Fibroblast of peridontal ligament (primary cell): ENCODE data around the gene CRISPLD2.

Source experiments
- DNase-seq: peaks from one replicate; pipeline ENCODE4 v3.0.0-alpha.2; 2010; ENCODE audit errors: extremely low read depth

CRISPLD2 gene

DNA sequence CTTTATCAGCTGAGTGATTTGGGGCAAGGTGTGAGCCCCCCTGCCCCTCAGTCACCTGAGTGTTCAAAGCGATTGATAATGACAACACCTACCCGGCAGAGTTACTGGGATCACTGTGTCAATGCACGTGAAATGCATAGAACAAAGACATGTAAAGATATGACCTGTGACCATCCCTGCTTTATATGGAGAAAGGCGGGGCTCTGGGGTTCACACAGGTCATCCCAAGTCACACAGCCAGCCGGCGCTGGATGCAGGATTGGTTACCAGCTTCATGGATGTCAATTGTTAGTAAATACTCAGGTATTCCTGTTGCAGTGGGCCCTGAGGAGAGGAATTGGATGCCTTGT, 64.4 kb downstream of the CRISPLD2 start:
- DNase-seq, result no peak

DNA sequence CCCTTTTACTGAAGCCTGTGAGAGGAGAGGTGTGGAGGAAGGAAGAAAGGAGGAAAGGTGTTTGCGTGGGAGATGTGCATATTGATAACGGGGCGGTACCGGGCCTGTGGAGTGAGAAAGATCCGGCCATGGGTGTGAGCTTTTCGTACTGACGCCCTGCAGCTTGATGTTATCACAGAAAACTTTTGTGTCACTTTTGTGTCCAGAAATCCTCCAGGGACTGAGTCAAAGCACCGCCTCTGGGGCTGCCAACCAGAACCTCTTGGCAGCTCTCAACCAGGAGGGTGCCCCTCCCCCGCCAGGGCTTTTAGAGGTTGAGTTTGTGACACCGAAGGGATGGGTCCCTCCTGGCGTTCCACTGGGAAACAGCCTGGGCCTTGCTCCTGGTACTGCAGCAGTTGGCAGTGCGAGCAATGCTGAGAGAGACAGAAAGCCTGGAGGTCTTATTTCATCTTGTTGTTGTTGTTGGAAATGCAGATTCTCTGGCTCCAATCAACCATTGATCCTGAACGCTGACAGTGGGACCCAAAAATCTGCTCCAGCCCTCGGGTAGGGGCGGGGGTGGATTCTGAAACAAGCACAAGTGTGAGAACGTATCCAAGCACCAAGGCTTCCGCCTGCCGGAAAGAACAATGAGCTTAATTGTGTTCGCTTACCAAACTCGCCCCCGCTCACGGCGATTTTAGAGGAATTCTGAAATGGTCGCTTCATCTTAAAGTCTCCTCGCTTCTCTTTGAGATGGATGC, 65.0 kb downstream of the CRISPLD2 start:
- peak; percentile 34 for DNase-seq

DNA sequence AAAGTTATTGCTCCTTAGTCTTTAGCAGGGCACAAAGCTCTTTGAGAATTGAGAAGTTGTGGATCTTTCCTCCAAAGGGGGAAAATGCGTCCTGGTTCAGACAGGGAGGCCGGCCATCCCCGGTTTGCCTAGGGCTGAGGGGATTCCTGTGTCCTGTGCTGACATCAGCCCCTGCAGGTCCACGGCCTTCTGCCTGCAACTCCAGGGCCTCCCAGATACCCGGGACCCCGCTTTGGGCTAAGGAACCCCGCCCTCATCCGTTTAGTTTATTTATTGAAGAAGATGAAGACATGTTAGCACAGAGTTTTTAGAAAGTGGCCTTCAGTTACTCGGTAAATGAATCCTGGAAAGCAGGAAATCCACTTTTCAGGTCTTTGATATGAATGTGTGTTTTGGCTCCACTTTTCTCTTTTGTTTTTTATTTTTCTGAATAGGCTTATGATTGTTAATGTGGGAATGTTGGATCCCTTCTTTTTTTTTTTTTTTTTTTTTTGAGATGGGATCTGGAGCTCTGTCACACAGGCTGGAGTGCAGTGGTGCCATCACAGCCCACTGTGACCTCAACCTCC, 65.6 kb downstream of the CRISPLD2 start:
- peak; percentile 15 for DNase-seq

DNA sequence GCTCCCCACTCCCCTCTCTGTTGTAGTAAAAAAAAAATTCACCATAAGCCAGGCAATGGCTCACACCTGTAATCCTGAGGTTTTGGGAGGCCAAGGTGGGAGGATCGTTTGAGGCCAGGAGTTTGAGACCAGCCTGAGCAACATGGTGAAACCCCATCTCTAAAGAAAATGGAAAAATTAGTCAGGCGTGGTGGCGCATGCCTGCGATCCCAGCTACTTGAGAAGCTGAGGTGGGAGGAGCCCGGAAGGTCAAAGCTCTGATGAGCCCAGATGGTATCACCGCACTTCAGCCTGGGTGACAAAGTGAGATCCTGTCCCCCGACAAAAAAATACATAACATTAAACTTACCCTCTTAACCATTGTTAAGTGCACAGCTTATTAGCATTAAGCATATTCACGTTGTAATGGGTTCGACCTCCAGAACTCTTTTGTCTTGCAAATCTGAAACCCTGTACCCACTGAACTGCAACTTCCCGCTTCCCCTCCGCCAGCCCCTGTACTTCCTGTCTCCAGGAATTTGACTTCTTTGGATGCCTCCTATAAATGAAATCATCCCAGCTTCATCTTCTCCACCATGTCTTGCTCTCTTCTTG, 66.8 kb downstream of the CRISPLD2 start:
- no peak for DNase-seq

DNA sequence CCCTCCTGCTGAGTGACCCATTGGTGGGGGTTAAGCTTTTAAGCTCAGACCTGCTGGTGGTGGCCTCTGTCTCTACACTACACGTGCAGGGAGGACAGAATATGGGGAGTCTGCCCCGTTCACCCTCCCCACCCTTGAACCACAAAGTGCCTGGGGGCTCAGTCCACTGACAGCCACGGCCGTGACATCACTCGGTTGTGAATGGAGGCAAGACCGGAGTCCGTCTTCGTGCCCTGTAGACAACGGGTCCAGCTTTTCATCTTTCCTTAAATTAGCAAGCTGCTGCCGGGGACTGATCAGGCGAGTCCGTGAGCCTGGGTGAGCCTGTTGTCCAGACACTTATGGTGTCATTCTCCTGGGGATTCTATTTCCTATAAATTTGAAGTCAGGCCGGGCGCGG, 67.4 kb downstream of the CRISPLD2 start:
- no peak for DNase-seq

DNA sequence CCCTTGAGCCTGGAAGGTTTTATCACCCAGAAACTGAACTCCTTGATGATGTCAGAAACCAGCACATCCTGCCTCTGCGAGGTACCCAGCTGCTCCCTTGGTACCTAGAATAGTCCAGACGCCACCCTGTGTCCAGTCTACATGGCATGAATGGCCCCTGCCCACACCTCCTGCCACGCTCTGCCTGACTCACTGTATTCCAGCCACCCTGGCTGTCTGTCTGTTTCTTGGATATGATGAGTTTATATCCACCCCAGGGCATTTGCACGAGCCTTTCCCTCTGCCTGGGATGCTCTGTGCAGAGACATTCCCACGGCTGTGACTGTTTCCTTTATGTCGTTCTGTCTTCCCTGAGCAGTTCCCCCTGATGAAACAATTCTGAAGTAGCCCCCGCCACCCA, 68.7 kb downstream of the CRISPLD2 start:
- no peak for DNase-seq

DNA sequence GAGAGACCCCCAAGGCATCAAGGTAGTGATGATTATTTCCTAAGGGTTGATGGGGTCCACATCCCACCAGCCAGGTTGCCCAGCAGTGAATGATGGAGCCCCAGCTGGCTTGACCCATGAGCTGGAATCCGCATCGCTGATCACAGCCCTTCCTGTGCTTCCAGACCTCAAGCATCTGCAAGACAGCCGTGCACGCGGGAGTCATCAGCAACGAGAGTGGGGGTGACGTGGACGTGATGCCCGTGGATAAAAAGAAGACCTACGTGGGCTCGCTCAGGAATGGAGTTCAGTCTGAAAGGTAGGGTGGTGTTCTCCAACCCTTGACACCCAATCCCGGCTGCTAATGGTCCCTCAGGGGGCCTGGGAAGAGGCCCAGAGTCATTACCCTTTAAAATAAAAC, 69.3 kb downstream of the CRISPLD2 start:
- DNase-seq, result no peak

DNA sequence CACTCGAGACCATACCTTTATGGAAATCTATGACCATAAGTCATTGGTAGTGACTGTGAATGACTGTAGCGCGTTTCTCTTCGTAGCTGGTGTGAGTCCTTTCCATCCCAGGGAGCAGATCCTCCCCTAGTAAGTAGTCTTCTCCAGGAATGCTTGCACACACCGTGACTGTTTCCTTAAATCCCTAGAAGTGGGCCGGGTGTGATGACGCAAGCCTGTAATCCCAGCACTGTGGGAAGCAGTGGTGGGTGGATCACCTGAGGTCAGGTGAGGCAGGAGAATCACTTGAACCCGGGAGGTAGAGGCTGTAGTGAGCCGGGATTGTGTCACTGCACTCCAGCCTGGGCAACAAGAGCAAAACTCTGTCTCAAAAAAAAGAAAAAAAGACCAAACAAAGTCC, 70.6 kb downstream of the CRISPLD2 start:
- no peak for DNase-seq

DNA sequence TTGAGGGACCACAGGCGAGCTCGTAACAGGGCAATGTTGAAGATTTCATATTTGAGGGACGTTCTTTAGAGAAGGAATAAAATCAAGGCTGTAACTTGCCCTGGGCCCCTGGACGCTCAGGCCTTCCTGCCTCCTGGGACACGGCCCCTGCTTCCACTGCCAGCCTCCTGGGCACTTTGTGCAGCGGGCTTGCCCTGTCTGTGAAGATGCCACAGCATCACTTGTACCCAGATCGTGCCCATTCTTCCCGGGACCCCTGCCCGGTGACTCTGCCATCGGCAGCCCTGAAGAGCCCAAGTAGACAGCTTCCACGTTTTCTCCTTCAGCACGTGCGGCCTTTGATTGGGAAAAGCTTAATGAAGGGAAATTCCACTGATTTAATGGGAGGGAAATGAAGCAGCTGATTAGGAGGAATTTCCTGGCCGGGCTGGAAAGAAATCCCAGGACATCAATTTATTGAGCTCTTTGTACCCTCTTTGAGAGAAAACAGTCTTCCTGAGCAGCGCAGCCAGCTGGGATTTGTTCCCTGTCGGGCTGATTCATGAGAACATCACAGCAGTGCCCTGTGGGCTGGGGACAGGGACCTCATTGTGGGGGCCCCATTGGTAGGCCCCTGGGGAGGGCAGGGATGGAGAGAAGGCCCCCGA, 71.5 kb downstream of the CRISPLD2 start:
- DNase-seq, result no peak

DNA sequence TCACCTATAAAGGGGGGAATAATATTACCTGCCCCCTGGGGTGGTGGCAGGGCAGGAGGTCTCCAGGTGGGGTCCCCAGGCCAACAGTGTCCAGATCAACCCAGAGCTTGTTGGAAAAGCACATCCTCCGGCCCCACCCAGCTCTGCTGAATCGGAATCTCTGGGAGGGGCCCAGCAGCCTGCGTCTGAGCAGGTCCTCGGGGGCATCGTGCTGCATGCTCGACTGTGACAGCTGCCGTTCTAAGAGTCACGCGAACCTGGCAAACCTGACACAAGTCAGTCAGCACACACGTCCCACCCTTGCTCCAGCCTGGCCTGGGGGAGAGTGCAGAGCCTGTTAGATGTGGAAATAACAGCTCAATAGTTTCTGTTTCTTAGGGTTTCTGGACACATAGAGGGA, 72.3 kb downstream of the CRISPLD2 start:
- DNase-seq, result no peak

DNA sequence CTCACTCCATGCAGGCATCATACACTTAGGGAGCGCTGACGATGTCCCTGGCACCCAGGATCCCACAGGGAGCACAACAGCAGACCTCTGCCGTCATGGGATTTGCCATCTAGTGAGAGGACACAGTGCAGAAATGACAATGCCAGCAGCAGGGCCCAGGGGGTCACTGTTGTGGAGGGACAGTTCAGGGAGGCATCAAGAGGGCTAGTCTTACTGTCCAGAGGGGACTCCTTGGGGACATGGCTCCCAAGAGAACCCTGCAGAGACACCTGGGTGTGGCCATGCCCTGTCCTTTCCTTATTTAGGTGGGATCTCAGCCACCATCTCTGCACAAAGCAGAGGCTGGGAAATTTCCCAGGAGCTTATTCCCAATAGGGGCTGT, 73.7 kb downstream of the CRISPLD2 start:
- DNase-seq, result no peak

DNA sequence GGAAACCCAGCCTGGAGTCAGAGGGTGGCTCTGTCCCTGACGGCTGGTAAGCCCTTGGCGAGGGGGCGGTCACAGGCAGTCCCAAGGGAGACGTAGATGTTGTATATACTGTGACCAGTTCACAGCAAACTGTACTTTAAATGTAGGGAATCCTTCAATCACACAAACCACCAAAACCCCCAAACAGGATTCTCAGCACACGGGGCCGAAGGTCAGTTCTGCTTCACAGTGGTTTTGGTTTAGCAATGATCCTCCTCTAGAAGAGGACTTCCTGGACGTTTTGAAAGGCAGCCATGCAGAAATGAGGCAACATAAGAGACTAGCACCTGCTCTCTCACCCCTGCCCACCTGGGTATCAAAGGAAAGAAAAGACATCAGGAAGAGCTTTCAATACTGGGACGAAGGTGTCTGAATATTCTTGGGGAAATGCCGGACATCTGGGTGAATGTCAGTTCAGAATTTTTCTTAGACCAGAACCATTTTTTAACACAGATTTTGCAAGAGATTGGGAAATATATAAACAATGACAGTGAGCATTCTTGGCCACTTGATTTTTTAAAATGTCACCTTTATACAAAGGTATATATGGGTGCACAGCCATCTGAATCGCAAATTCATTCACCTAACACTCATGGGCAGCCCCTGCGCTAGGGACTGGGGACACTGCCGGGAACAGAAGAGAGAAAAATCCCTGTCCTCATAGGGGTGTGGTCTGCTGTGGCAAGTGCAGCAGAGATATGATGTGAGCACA, 74.2 kb downstream of the CRISPLD2 start:
- DNase-seq, result no peak

DNA sequence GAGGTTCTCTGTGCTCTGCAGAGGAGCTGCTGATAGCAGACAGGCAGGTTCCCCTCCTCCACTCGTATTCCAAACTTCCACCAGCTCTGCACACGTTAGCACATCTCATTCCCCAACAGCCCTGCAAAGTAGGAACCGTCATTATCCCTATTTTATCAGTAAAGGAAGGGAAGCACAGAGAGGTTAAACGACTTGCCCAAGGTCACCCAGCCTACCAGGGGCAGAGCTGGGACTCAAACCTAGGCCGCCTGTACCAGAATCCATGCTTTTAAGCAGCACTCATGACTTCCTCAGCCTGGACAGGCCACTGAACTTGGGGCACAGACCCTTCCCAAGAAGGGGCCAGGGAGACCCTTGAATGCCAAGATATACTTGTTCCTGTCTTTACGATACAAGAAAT, 75.2 kb downstream of the CRISPLD2 start:
- DNase-seq, result no peak

DNA sequence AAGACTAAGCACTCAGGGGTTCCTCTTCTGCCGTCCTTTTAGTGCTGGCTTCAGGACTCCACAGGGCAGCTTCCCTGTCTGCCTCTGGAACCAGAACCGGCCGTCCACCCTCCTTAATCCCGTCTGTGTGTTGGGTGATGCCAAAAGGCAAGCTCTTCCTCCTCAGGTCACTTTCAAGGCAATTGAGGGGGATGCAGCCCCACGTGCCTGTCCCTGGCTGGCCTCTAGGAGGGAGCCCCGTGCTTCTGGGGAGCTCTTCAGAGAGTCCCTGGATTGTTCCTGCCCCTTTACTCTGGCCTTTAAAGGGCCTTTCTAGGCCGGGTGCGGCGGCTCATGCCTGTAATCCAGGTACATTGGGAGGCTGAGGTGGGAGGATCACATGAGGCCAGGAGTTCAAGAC, 77.1 kb downstream of the CRISPLD2 start:
- DNase-seq, result no peak

DNA sequence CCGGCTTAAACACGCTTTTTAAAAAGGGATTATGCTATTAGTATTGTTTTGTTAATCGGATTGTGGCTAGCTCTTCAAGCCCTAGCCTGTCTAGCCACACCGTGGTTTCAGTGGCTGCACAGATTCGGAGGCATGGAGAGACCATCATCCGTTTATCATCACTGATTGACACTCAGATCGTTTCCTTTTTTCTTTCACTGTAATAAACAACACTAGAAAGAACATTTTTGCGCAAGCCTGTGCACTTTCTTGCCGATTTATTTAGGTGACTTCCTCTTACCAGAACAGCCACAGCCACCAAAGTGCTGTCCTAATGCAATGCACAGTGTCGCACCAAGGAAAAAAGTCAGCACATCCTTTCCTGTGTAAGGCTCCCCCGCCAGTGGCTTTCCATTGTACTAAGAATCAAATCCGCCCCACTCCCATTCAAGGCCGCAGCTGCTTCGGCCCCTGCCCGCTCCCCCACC, 78.2 kb downstream of the CRISPLD2 start:
- no peak for DNase-seq

DNA sequence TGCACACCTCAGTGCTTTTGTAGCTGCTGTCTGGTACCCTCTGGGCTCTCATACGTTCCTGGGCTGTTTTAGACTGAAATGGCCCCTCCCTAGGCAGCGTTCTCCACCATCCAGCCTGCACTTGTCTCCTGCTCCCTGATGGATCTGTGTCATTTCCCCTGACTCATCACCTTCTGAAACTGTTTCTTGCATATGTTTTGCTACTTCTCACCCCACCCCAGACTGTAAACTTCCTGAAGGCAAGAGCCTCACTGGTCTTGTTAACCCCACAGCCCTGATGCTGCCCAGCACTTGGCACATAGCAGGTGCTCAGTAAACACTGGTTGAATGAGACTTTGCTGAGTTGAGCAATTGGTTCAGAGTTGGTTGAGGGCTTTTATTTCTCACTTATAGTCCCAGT, 78.7 kb downstream of the CRISPLD2 start:
- no peak for DNase-seq

DNA sequence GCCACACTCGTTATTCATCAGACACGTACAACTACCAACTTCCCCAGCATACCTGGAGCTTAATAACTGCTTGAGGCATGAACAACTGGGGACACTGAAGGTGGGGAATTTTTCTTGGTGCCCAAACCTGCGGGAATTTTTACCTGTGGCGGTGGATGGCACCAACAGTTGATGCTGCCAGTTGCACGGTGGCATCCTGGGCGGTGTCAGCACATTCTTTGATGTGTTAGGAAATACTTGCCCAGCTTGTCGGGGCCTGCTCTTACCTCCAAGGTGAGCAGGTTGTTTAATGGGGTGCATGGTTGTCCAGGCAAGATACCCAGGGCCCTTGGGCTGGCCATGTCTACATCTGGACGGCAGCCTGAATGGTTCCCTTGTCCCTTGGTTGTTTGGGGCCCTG, 79.6 kb downstream of the CRISPLD2 start:
- DNase-seq, result no peak

DNA sequence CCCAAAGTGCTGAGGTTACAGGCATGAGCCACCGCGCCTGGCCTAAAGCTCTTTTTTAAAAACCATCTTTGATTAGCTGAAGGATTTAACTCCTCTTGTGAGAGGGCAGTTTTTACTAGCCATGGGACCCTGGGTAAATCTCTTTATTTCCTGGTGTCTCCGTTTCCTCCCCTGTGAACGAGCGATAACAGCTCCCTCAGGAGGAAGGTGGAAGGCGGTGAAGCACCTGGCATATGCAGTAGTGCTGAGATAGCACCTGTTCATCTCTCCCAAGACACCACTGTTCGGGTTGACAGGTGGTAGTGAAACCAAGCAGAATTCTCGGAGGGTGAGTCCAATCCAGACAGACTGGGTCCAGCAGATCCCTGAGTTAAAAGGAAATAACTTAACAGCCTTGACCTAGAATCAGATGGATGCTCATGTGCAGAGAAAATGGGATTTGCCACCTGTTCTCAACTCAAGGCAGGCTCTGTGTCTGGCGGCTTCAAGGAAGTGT, 86.2 kb downstream of the CRISPLD2 start:
- no peak for DNase-seq

DNA sequence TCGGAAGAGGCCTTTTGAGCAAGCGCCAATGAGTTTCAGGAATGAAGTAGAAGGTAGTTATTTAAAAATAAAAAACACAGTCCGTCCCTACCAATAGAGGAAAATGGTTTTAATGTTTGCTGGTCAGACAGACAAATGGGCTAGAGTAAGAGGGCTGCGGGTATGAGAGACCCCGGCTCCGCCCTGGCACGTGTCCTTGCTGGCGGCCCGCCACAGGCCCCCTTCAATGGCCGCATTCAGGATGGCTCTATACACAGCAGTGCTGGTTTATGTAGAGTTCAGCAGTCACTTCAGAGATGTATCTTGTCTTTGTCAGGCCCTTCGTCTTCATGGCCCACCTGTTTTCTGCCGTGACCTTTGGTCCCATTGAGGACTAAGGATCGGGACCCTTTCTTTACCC, 87.3 kb downstream of the CRISPLD2 start:
- no peak for DNase-seq

DNA sequence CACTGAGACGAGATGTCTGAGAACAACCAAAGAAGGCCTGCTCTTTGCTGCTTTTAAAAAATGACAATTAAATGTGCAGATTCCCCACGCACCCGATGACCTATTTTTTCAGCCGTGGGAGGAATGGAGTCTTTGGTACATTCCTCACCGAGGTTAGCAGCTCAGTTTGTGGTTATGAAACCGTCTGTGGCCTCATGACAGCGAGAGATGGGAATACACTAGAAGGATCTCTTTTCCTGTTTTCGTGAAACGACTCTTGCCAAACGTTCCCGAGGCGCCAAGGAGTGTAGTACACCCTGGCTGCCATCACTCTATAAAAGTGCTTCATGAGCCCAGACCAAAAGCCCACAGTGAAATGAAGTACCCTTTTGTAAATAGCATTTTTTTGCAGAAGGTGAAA, 87.8 kb downstream of the CRISPLD2 start:
- peak; percentile 75 for DNase-seq

DNA sequence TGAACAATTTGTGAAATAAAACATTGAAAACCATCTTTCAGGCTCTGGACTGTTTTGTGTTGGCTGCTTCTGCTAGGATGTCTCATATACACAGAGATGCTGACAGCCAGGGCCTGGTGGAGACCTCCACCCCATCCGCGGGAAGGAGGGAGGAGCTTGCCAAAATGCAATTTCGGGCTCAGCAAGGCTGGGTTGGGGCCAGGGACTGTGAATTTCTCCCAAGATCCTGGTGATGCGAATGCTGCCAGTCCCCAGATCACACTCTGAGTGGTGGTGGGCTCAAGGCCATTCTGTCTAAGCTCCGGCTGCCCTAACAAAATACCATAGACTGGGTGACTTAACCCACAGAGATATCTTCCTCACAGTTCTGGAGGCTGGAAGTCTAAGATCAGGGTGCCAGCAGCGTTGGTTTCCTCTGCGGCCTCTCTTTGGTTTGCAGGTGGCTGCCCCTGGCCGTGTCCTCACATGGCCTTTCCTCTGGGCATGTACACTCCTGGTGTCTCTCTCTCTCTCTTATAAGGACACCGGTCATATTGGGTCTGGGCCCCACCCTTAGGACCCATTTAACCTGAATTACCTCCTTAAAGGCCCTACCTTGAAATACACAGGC, 89.8 kb downstream of the CRISPLD2 start:
- no peak for DNase-seq
